ENCODE data around the gene RTEL1.

GRCh38 chr20:63610581-63611435 is 47.3 kb upstream of the RTEL1 start:
- no peak for TF ChIP-seq CTCF (IDR thresholded peaks at IDR 0.05; ENCODE audit: low read depth, low read length, poor library complexity, severe bottlenecking)
- TF ChIP-seq EZH2phosphoT487 (IDR thresholded peaks at IDR 0.05; ENCODE audit: borderline replicate concordance, low read length), result no peak

Data from DOHH2 (cell line).